KMS-11 (cell line): ENCODE measurements around the gene ANKRD45.
"Not testable (repeated sequence)": the region's sequence is repeated elsewhere in the genome, so short reads cannot be mapped to it uniquely, and the experiment has no call there.

Experiments used
- H2AFZ ChIP-seq: fragments of 200-600 bp; sonication (generic); 2 replicates; pipeline ENCODE4 v1.6.1; 2016; ENCODE audit warnings: antibody characterized with exemption, mixed run types, low read depth
- H3K27ac ChIP-seq: fragments of 200-600 bp; sonication (generic); 2 replicates; pipeline ENCODE4 v1.6.1; 2016; ENCODE audit warnings: mild to moderate bottlenecking, mixed run types
- H3K27me3 ChIP-seq: fragments of 200-600 bp; sonication (generic); 2 replicates; pipeline ENCODE4 v1.6.1; 2017; ENCODE audit warnings: mild to moderate bottlenecking, low read depth, mixed run types, moderate library complexity; ENCODE audit not compliant: insufficient read depth
- H3K36me3 ChIP-seq: fragments of 200-600 bp; sonication (generic); 2 replicates; pipeline ENCODE4 v1.6.1; 2017; ENCODE audit warnings: mild to moderate bottlenecking, mixed run types; ENCODE audit not compliant: insufficient read depth
- H3K4me1 ChIP-seq: fragments of 200-600 bp; sonication (generic); 2 replicates; pipeline ENCODE4 v1.6.1; 2016; ENCODE audit warnings: mild to moderate bottlenecking, low read depth, mixed run types; ENCODE audit not compliant: poor library complexity, severe bottlenecking
- H3K4me2 ChIP-seq: fragments of 200-600 bp; sonication (generic); 2 replicates; pipeline ENCODE4 v1.7.0; 2016; ENCODE audit warnings: mild to moderate bottlenecking, mixed run types
- H3K4me3 ChIP-seq: fragments of 200-600 bp; sonication (generic); IDR thresholded peaks from 2 replicates; pipeline ENCODE4 v1.6.1; 2017; ENCODE audit warnings: low read depth, low read length, mixed read lengths; ENCODE audit not compliant: insufficient read depth
- H3K79me2 ChIP-seq: fragments of 200-600 bp; sonication (generic); 2 replicates; pipeline ENCODE4 v1.6.1; 2016; ENCODE audit warnings: low read depth, mixed run types; ENCODE audit not compliant: insufficient read depth
- H3K9ac ChIP-seq: fragments of 200-600 bp; sonication (generic); 2 replicates; pipeline ENCODE4 v1.6.1; 2016; ENCODE audit warnings: mild to moderate bottlenecking, mixed run types
- H4K20me1 ChIP-seq: fragments of 200-600 bp; sonication (generic); 2 replicates; pipeline ENCODE4 v1.6.1; 2016; ENCODE audit warnings: mild to moderate bottlenecking, mixed run types; ENCODE audit not compliant: insufficient read depth
- TF ChIP-seq, protein P1 (sequence below): fragments of 200-600 bp; sonication (generic); conservative IDR thresholded peaks from 2 replicates; pipeline ENCODE4 v1.6.1; 2017; ENCODE audit warnings: low read depth, mild to moderate bottlenecking, antibody characterized with exemption, low read length, moderate library complexity, mixed read lengths

The ANKRD45 gene

DNA sequence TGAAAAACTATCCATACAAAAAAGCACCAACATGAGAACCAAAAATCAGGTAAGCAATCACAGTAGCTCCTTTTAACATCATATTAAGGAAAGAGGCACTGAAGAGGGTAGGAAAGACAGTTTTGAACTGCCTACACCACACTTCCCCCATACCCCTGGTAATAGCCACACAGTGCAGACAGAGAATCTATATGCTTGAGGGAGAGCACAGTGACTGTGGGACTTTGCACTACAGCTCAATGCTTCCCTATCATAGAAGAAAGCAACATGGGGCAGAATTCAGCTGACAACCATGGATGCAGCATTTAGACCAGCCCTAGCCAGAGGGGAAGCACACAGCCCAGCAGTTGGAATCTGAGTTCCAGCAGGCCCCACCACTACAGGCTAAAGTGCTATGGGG, 42.4 kb downstream of the ANKRD45 start:
- Histone ChIP-seq H3K27me3 (no peaks in the 10 kb centered on the region), H3K4me3 (no peak overlapping the region), H3K9ac (no peak overlapping the region), H4K20me1 (no peaks in the 10 kb centered on the region), H3K79me2 (no peaks in the 10 kb centered on the region), H3K27ac (no peak overlapping the region), H2AFZ (no peak overlapping the region), H3K36me3 (no peaks in the 10 kb centered on the region), H3K4me1 (no peaks in the 10 kb centered on the region), H3K4me2 (no peak overlapping the region)
- TF ChIP-seq, protein P1, sequence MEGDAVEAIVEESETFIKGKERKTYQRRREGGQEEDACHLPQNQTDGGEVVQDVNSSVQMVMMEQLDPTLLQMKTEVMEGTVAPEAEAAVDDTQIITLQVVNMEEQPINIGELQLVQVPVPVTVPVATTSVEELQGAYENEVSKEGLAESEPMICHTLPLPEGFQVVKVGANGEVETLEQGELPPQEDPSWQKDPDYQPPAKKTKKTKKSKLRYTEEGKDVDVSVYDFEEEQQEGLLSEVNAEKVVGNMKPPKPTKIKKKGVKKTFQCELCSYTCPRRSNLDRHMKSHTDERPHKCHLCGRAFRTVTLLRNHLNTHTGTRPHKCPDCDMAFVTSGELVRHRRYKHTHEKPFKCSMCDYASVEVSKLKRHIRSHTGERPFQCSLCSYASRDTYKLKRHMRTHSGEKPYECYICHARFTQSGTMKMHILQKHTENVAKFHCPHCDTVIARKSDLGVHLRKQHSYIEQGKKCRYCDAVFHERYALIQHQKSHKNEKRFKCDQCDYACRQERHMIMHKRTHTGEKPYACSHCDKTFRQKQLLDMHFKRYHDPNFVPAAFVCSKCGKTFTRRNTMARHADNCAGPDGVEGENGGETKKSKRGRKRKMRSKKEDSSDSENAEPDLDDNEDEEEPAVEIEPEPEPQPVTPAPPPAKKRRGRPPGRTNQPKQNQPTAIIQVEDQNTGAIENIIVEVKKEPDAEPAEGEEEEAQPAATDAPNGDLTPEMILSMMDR, result no peak

DNA sequence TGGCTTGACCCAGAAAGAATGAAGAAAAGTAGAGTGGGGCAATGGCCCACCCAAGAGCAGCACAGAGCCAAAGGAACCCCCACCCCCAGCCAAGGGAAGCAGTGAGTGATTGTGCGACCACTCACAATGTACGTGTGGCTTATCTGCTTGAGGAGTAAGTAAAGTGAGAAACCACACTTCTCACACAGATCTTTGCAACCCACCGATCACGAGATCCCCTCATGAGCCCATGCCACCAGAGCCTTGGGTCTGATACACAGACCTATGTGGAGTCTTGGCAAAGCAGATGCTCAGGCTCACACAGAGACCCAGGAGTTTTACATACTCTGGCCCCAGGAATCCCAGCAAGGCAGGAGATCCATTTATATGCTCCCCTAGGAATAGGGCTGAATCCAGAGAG, 52.8 kb downstream of the ANKRD45 start:
- Histone ChIP-seq H3K27ac (no peak overlapping the region), H4K20me1 (no peaks in the 10 kb centered on the region), H3K27me3 (no peaks in the 10 kb centered on the region), H3K9ac (no peak overlapping the region), H3K4me3 (no peak overlapping the region), H3K36me3 (no peaks in the 10 kb centered on the region), H3K4me2 (no peak overlapping the region), H3K79me2 (no peaks in the 10 kb centered on the region), H2AFZ (no peak overlapping the region), H3K4me1 (no peaks in the 10 kb centered on the region)
- TF ChIP-seq, protein P1, result no peak

DNA sequence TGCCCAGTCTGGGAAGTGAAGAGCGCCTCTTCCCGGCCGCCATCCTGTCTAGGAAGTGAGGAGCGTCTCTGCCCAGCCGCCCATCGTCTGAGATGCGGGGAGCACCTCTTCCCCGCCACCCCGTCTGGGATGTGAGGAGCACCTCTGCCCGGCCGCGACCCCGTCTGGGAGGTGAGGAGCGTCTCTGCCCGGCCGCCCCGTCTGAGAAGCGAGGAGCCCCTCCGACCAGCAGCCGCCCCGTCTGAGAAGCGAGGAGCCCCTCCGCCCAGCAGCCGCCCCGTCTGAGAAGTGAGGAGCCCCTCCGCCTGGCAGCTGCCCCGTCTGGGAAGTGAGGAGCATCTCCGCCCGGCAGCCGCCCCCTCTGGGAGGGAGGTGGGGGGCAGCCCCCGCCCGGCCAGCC, 56.6 kb downstream of the ANKRD45 start:
- H3K4me3 ChIP-seq, H3K36me3 ChIP-seq, H3K4me2 ChIP-seq, H4K20me1 ChIP-seq, H3K27ac ChIP-seq, H3K27me3 ChIP-seq, H3K9ac ChIP-seq, H2AFZ ChIP-seq, H3K79me2 ChIP-seq, H3K4me1 ChIP-seq: not testable (repeated sequence)

DNA sequence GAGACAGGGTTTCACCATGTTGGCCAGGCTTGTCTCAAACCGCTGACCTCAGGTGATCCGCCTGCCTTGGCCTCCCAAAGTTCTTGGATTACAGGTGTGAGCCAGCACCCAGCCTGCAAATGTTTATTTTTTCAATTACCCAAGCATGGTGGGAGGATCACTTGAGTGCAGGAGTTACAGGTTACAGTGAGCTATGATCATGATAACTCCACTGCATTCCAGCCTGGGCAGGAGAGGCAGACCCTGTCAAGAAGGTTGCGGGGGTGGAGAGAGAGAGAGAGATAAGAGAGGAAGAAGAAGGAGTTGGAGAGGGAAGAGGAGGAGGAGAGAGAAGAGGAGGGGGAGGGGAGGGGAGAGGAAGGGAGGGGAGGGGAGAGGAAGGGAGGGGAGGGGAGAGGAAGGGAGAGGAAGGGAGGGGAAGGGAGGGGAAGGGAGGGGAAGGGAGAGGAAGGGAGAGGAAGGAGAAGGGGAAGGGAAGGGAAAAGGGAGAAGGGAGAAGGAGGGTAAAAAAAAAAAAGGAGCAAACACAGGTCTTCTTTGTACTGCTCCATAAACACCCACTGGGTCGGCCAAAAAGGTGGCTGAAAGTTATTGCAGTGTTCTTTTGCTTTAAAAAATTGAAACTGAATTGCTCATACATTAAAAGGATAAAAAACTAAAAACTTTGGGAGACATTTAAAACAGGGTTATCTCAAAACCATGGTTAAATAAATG, 61.0 kb downstream of the ANKRD45 start:
- no peaks in the 10 kb centered on the region for H3K27me3 ChIP-seq
- TF ChIP-seq, protein P1, result no peak

DNA sequence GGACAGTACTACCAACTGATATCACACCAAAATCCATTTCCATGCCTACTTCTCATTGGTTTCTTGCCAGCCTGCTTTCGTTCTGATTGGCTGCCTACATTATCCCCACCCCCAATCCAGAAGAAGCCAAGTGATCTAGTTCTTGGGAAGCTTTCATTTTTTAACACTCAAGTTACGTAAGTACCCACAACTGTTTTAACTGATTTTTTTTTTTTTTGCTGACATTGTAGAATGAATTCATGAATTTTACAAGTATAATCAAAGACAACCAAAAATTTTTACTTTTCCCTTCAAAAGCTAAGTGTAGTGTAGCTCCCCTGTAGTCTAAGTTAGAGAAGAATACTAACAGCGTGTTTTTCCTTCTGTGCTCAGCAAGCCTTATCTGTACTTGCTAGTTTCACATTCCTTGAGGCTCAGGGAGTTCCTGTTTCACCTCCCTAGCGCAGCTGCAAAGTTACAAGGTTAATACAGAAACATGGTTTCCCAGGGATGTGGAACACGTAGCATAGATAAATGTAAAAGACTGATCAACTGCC, 66.5 kb downstream of the ANKRD45 start, which contains the start of gene SLC9C2:
SLC9C2 (minus strand) TSS at position 17 of the 536 bp plus-strand sequence. CDS start 1,296 bp downstream, outside the sequence.
- Histone ChIP-seq H3K9ac (no peak within 1 kb of the TSS), H3K27me3 (no peaks in the 10 kb centered on the region), H3K36me3 (no peaks in the 10 kb centered on the region), H3K4me3 (no peak within 1 kb of the TSS), H3K79me2 (no peaks in the 10 kb centered on the region), H3K27ac (no peak within 1 kb of the TSS), H2AFZ (no peak within 1 kb of the TSS), H3K4me1 (no peaks in the 10 kb centered on the region), H3K4me2 (no peak within 1 kb of the TSS), H4K20me1 (no peaks in the 10 kb centered on the region)
- TF ChIP-seq, protein P1, result no peak

More for the DNA sequence above, 61.0 kb downstream of the ANKRD45 start:
- H3K4me2 ChIP-seq, result no peak overlapping the region
- H2AFZ ChIP-seq, result no peak overlapping the region
- H3K36me3 ChIP-seq, result no peaks in the 10 kb centered on the region
- no peaks in the 10 kb centered on the region for H3K4me1 ChIP-seq
- H4K20me1 ChIP-seq, result no peaks in the 10 kb centered on the region
- H3K27ac ChIP-seq, result no peak overlapping the region
- H3K9ac ChIP-seq, result no peak overlapping the region
- no peaks in the 10 kb centered on the region for H3K79me2 ChIP-seq
- H3K4me3 ChIP-seq, result no peak overlapping the region
